ENCODE results near the gene GLP1R. TPM values are rescaled to one million over a fixed set of nuclear protein-coding genes. Genes with fewer than 3 reads are reported as not detected.

Gene GLP1R
- total RNA-seq, 2 donors from 2014 or later, result 5.7 to 6.9 TPM

Other genes with a start within 250 kb of the GLP1R start
- gene SAYSD1, start 66.4 kb downstream of the GLP1R start, total RNA-seq, result 10 to 100 TPM in 1 of 2 donors, 1 to 10 TPM in 1; 9.2 to 11.4 TPM
- gene KCNK5, start 180.7 kb downstream of the GLP1R start, total RNA-seq, result 10 to 100 TPM; 16.9 to 31.0 TPM